Panc1 (cell line): ENCODE data around the gene FTO.

Source experiments
- POLR2AphosphoS5 ChIP-seq: IDR thresholded peaks from 2 replicates; pipeline ENCODE4 v1.6.1; 2012; ENCODE audit warnings: mild to moderate bottlenecking, low read depth, low read length, moderate library complexity
- TCF7L2 ChIP-seq: IDR thresholded peaks from 2 replicates; pipeline ENCODE4 v1.6.1; 2011; ENCODE audit warnings: mild to moderate bottlenecking, low read depth, low read length, inconsistent platforms
- TF ChIP-seq, protein P1 (sequence below): fragments of 450-650 bp; IDR thresholded peaks from 2 replicates; pipeline ENCODE4 v1.5.1; 2017; ENCODE audit warnings: mild to moderate bottlenecking
- TF ChIP-seq, protein P2 (sequence below), 2 experiments: IDR thresholded peaks; 2 replicates each; pipeline ENCODE4 v1.6.1; 2011 to 2012; ENCODE audit warnings: low read depth in 2 of 2, control low read depth in 1 of 2, low read length in 1 of 2, mild to moderate bottlenecking in 1 of 2, moderate library complexity in 1 of 2; ENCODE audit not compliant: insufficient read depth in 1 of 2

DNA sequence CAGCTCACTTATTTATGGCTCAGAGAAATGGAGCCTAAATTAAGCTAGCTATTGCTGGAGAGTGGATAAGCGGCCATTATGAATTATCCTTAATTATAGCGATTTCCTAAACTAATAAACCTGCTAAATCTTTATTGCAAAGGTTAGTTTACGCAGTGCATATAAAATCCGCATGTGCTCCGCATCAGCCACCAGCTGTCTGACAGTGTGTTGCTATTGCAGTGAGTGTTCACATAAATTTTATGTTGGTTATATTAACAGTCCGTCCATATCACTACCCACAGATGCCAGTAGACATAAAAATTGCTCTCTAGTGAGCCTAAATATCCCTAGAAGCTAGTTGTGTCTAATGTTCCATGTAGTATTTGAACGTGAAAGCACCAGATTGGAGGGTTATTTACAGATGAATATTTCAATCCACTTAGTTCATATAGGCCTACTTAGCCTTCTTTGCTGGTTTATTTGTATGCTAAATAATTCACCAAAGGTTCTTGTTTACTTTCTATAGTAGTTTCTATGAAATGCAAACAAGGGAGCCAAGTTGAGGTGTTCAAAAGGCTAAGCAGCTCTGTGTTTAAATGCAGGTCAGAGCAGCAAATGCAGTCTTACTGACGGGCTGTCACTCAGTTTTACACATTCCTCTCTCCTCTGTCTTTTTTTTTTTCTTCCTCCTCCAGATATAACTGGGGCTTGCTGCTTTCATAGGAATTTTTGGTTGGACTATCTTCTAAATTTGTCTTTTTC, 363.5 kb downstream of the FTO start:
- TF ChIP-seq, protein P1, sequence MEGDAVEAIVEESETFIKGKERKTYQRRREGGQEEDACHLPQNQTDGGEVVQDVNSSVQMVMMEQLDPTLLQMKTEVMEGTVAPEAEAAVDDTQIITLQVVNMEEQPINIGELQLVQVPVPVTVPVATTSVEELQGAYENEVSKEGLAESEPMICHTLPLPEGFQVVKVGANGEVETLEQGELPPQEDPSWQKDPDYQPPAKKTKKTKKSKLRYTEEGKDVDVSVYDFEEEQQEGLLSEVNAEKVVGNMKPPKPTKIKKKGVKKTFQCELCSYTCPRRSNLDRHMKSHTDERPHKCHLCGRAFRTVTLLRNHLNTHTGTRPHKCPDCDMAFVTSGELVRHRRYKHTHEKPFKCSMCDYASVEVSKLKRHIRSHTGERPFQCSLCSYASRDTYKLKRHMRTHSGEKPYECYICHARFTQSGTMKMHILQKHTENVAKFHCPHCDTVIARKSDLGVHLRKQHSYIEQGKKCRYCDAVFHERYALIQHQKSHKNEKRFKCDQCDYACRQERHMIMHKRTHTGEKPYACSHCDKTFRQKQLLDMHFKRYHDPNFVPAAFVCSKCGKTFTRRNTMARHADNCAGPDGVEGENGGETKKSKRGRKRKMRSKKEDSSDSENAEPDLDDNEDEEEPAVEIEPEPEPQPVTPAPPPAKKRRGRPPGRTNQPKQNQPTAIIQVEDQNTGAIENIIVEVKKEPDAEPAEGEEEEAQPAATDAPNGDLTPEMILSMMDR = no peak
- TF ChIP-seq TCF7L2 (no peak), POLR2AphosphoS5 (no peak)
- TF ChIP-seq, protein P2, sequence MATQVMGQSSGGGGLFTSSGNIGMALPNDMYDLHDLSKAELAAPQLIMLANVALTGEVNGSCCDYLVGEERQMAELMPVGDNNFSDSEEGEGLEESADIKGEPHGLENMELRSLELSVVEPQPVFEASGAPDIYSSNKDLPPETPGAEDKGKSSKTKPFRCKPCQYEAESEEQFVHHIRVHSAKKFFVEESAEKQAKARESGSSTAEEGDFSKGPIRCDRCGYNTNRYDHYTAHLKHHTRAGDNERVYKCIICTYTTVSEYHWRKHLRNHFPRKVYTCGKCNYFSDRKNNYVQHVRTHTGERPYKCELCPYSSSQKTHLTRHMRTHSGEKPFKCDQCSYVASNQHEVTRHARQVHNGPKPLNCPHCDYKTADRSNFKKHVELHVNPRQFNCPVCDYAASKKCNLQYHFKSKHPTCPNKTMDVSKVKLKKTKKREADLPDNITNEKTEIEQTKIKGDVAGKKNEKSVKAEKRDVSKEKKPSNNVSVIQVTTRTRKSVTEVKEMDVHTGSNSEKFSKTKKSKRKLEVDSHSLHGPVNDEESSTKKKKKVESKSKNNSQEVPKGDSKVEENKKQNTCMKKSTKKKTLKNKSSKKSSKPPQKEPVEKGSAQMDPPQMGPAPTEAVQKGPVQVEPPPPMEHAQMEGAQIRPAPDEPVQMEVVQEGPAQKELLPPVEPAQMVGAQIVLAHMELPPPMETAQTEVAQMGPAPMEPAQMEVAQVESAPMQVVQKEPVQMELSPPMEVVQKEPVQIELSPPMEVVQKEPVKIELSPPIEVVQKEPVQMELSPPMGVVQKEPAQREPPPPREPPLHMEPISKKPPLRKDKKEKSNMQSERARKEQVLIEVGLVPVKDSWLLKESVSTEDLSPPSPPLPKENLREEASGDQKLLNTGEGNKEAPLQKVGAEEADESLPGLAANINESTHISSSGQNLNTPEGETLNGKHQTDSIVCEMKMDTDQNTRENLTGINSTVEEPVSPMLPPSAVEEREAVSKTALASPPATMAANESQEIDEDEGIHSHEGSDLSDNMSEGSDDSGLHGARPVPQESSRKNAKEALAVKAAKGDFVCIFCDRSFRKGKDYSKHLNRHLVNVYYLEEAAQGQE (IDR thresholded peaks at IDR 0.05; ENCODE audit: insufficient read depth in 1 of 2, low read depth in 2 of 2, low read length in 1 of 2) = no peak
